H1 (cell line): ENCODE results near the gene DTD1. TPM values are rescaled to one million over a fixed set of nuclear protein-coding genes. Genes with fewer than 3 reads are reported as not detected.

Source experiments
- CTCF ChIP-seq, 3 experiments: IDR thresholded peaks; 1 replicate in 2 of 3; 2 replicates in 1 of 3; pipeline versions ENCODE4 v1.5.1 to v1.6.1; 2011; ENCODE audit warnings: low read length in 3 of 3, mild to moderate bottlenecking in 3 of 3, inconsistent platforms in 2 of 3, low read depth in 1 of 3, moderate library complexity in 1 of 3; ENCODE audit not compliant: insufficient read depth in 1 of 3; ENCODE audit errors: control extremely low read depth in 1 of 3
- EP300 ChIP-seq, 2 experiments: IDR thresholded peaks; 1 replicate in 1 of 2; 2 replicates in 1 of 2; pipeline ENCODE4 v1.6.1; 2011 to 2012; ENCODE audit warnings: low read depth in 2 of 2, low read length in 2 of 2, mild to moderate bottlenecking in 2 of 2, borderline replicate concordance in 1 of 2, inconsistent platforms in 1 of 2, moderate library complexity in 1 of 2
- JUND ChIP-seq: IDR thresholded peaks from 2 replicates; pipeline ENCODE4 v1.6.1; 2011; ENCODE audit warnings: mild to moderate bottlenecking, improper control_type of control experiment, low read length
- RFX5 ChIP-seq: IDR thresholded peaks from 2 replicates; pipeline ENCODE4 v1.6.1; 2011; ENCODE audit warnings: low read depth, low read length, improper control_type of control experiment, borderline replicate concordance
- SIN3A ChIP-seq, 2 experiments: IDR thresholded peaks in 1 of 2; conservative IDR thresholded peaks in 1 of 2; 2 replicates each; pipeline ENCODE4 v1.6.1; 2011 to 2012; ENCODE audit warnings: low read length in 2 of 2, improper control_type of control experiment in 1 of 2, low read depth in 1 of 2, mild to moderate bottlenecking in 1 of 2
- TBP ChIP-seq: IDR thresholded peaks from 2 replicates; pipeline ENCODE4 v1.6.1; 2011; ENCODE audit warnings: low read depth, low read length, improper control_type of control experiment
- ZNF274 ChIP-seq: IDR thresholded peaks from 2 replicates; pipeline ENCODE4 v1.7.0; 2012; ENCODE audit warnings: low read length, borderline replicate concordance; ENCODE audit errors: extremely low read depth
- polyA plus RNA-seq, 7 experiments: library from polyadenylated mRNA; depleted of rRNA in 3 of 7; stranded (reverse) in 5 of 7; unstranded in 2 of 7; fragments of >200 nt in 5 of 7; fragments of 200-250 nt in 2 of 7; gene quantifications; 1 replicate in 5 of 7; 2 replicates in 1 of 7; 4 replicates in 1 of 7; pipeline versions ENCODE4 v1.2.1 to v1.2.3, GENCODE V29; 2011 to 2013; ENCODE audit warnings: missing spikeins in 2 of 7, mixed read lengths in 2 of 7
- total RNA-seq: library from RNA; stranded (reverse); fragmentation: NEBNext Ultra II Directional; extraction: Animal tissue kit (Norgen Biotek cat#: 25700); gene quantifications from 2 replicates; pipeline ENCODE4 v1.2.1, GENCODE V29; 2021

DTD1 gene
- total and polyA plus RNA-seq, 2 of the 8 experiments (the other 6 are each of a cell fraction or from before 2014, with no cell fraction given) = 49.7 to 66.6 TPM

GRCh38 chr20:18621004-18621403 is 33.1 kb downstream of the DTD1 start (continued):
- TF ChIP-seq ZNF274 (no peak), RFX5 (no peak), JUND (no peak), EP300 (IDR thresholded peaks at IDR 0.05; ENCODE audit: borderline replicate concordance in 1 of 2, low read depth in 2 of 2, low read length in 2 of 2) (no peak), TBP (no peak), SIN3A (conservative IDR thresholded peaks at IDR 0.05 in 1 of 2, IDR thresholded peaks at IDR 0.05 in 1 of 2; ENCODE audit: low read depth in 1 of 2, low read length in 2 of 2) (no peak), CTCF (IDR thresholded peaks at IDR 0.05; ENCODE audit: control extremely low read depth in 1 of 3, insufficient read depth in 1 of 3, low read depth in 1 of 3, low read length in 3 of 3) (no peak)
- TF ChIP-seq, all 59 proteins: peak for 0
